ENCODE data around the gene SPATA31E1. TPM values are rescaled to one million over a fixed set of nuclear protein-coding genes. Genes with fewer than 3 reads are reported as not detected.
"Not testable (repeated sequence)": the region's sequence is repeated elsewhere in the genome, so short reads cannot be mapped to it uniquely, and the experiment has no call there.

Gene SPATA31E1
- not detected for total RNA-seq

GRCh38 chr9:87882627-87883026 is at the start of gene SPATA31E1:
Gene SPATA31E1, plus strand, starts transcription at chr9:87882877. Its CDS starts 15 bp downstream, at chr9:87882892.
- no peak for ATAC-seq

- no peak for ATAC-seq
Observed at GRCh38 chr9:87834357-87834756, 48.3 kb upstream of the SPATA31E1 start.

GRCh38 chr9:87836536-87836935 is 46.1 kb upstream of the SPATA31E1 start:
- ATAC-seq, result no peak

GRCh38 chr9:87836951-87837705 is 45.5 kb upstream of the SPATA31E1 start:
- no peak for ATAC-seq

- no peak for ATAC-seq
Observed at GRCh38 chr9:87840134-87840533, 42.5 kb upstream of the SPATA31E1 start.

- no peak for ATAC-seq
Observed at GRCh38 chr9:87842878-87843585, 39.6 kb upstream of the SPATA31E1 start.

GRCh38 chr9:87844506-87844905 is 38.2 kb upstream of the SPATA31E1 start:
- ATAC-seq, result no peak

GRCh38 chr9:87847817-87848216 is 34.9 kb upstream of the SPATA31E1 start:
- ATAC-seq, result not testable (repeated sequence)

- ATAC-seq, result no peak
Observed at GRCh38 chr9:87849144-87849758, 33.4 kb upstream of the SPATA31E1 start.

- no peak for ATAC-seq
Observed at GRCh38 chr9:87850391-87850790, 32.3 kb upstream of the SPATA31E1 start.

- ATAC-seq, result not testable (repeated sequence)
Observed at GRCh38 chr9:87851186-87851585, 31.5 kb upstream of the SPATA31E1 start.

- no peak for ATAC-seq
Observed at GRCh38 chr9:87853302-87853701, 29.4 kb upstream of the SPATA31E1 start.

GRCh38 chr9:87853876-87854579 is 28.6 kb upstream of the SPATA31E1 start:
- no peak for ATAC-seq

GRCh38 chr9:87854580-87854955 is 28.1 kb upstream of the SPATA31E1 start:
- no peak for ATAC-seq

GRCh38 chr9:87855061-87855460 is 27.6 kb upstream of the SPATA31E1 start:
- no peak for ATAC-seq

GRCh38 chr9:87857141-87857947 is 25.3 kb upstream of the SPATA31E1 start:
- no peak for ATAC-seq

GRCh38 chr9:87857948-87858335 is 24.7 kb upstream of the SPATA31E1 start:
- no peak for ATAC-seq

GRCh38 chr9:87859137-87859536 is 23.5 kb upstream of the SPATA31E1 start:
- no peak for ATAC-seq

- no peak for ATAC-seq
Observed at GRCh38 chr9:87859786-87860185, 22.9 kb upstream of the SPATA31E1 start.

GRCh38 chr9:87861332-87861731 is 21.3 kb upstream of the SPATA31E1 start:
- ATAC-seq, result no peak

GRCh38 chr9:87862536-87863268 is 20.0 kb upstream of the SPATA31E1 start:
- ATAC-seq, result no peak
